K562 (cell line): Measurements from ENCODE around the gene IFFO2. TPM values are rescaled to one million over a fixed set of nuclear protein-coding genes. Genes with fewer than 3 reads are reported as not detected.

Experiments
- CREB1 ChIP-seq, 2 experiments: sonication (generic) in 1 of 2; formaldehyde crosslinking in 1 of 2; IDR thresholded peaks; 2 replicates each; pipeline versions ENCODE4 v1.6.1 to v1.8.0; 2012 to 2022; ENCODE audit warnings: inconsistent platforms in 1 of 2, mild to moderate bottlenecking in 1 of 2, missing genetic modification reagents in 1 of 2, moderate library complexity in 1 of 2
- E2F6 ChIP-seq, 2 experiments: IDR thresholded peaks; 2 replicates each; pipeline ENCODE4 v1.6.1; 2011; ENCODE audit warnings: borderline replicate concordance in 1 of 2, control low read depth in 1 of 2, low read depth in 1 of 2, low read length in 1 of 2, mild to moderate bottlenecking in 1 of 2, mixed read lengths in 1 of 2, moderate library complexity in 1 of 2; ENCODE audit not compliant: insufficient read depth in 1 of 2, insufficient read length in 1 of 2, poor library complexity in 1 of 2, severe bottlenecking in 1 of 2; ENCODE audit errors: extremely low read depth in 1 of 2
- ELF4 ChIP-seq: fragments of 450-650 bp; formaldehyde crosslinking; IDR thresholded peaks from 2 replicates; pipeline ENCODE4 v1.4.0; 2022; ENCODE audit warnings: missing genetic modification characterization
- EP400 ChIP-seq: fragments of 450-650 bp; IDR thresholded peaks from 2 replicates; pipeline ENCODE4 v1.6.1; 2017; ENCODE audit warnings: antibody characterized with exemption, mild to moderate bottlenecking, moderate library complexity
- ESRRA ChIP-seq: fragments of 450-650 bp; IDR thresholded peaks from 2 replicates; pipeline ENCODE4 v1.6.1; 2014; ENCODE audit warnings: low read depth, mild to moderate bottlenecking, moderate library complexity, borderline replicate concordance
- HCFC1 ChIP-seq: IDR thresholded peaks from 2 replicates; pipeline ENCODE4 v1.6.1; 2012; ENCODE audit warnings: low read depth, low read length, improper control_type of control experiment
- HDGF ChIP-seq: fragments of 450-650 bp; IDR thresholded peaks from 2 replicates; pipeline ENCODE4 v1.6.1; 2016
- KAT2B ChIP-seq: IDR thresholded peaks from one replicate; pipeline ENCODE4 v1.6.1; 2012; ENCODE audit warnings: low read depth, mild to moderate bottlenecking, control low read depth, inconsistent platforms, low read length, moderate library complexity
- MTA1 ChIP-seq: fragments of 450-650 bp; IDR thresholded peaks from 2 replicates; pipeline ENCODE4 v1.6.1; 2017; ENCODE audit warnings: borderline replicate concordance
- THRB ChIP-seq: fragments of 450-650 bp; formaldehyde crosslinking; conservative IDR thresholded peaks from 2 replicates; pipeline ENCODE4 v1.4.0; 2022; ENCODE audit warnings: mild to moderate bottlenecking, missing genetic modification characterization
- TRIM24 ChIP-seq, 2 experiments: fragments of 450-650 bp; IDR thresholded peaks; 2 replicates each; pipeline ENCODE4 v1.6.1; 2016
- ZNF444 ChIP-seq: fragments of 250-450 bp; sonication (Bioruptor Pico); IDR thresholded peaks from 2 replicates; pipeline ENCODE4 v1.4.0; 2020; ENCODE audit warnings: mild to moderate bottlenecking, moderate library complexity
- ZNF518B ChIP-seq: fragments of 250-450 bp; sonication (Bioruptor Pico); IDR thresholded peaks from 2 replicates; pipeline ENCODE4 v1.5.0; 2021; ENCODE audit warnings: mild to moderate bottlenecking, moderate library complexity
- polyA plus RNA-seq, 8 experiments: library from polyadenylated mRNA; depleted of rRNA in 4 of 8; stranded (reverse) in 5 of 8; unstranded in 3 of 8; fragments of >200 nt; fragmentation: Nextera tagmentation in 2 of 8; fragmentation: Illumina TruSeq in 1 of 8; extraction: Ambion mirVana in 2 of 8; extraction: Trizol in 1 of 8; gene quantifications; 2 replicates each; pipeline versions ENCODE4 v1.2.1 to v1.2.3, GENCODE V29; 2011 to 2014; ENCODE audit warnings: inconsistent platforms in 1 of 8, missing spikeins in 1 of 8
- total RNA-seq, 7 experiments: library from RNA; depleted of rRNA in 6 of 7; stranded (reverse); fragments of >200 nt in 6 of 7; fragmentation: Illumina TruSeq in 2 of 7; extraction: Trizol in 2 of 7; gene quantifications; 2 replicates each; pipeline versions ENCODE4 v1.2.1 to v1.2.3, GENCODE V29; 2011 to 2021; ENCODE audit warnings: low replicate concordance in 1 of 7

Gene IFFO2
- total and polyA plus RNA-seq, 9 of the 15 experiments (the other 6 are each of a cell fraction or from before 2014, with no cell fraction given): 0.15 to 1.0 (median 0.44) TPM; not detected in 2

GRCh38 chr1:18927654-18928272 is 28.7 kb downstream of the IFFO2 start (continued):
- TF ChIP-seq ZNF518B (CRISPR knock-in tag): no peak
- TF ChIP-seq MTA1: no peak
- TF ChIP-seq TRIM24 (IDR thresholded peaks at IDR 0.05): no peak
- no peak for TF ChIP-seq E2F6 (IDR thresholded peaks at IDR 0.05; ENCODE audit: borderline replicate concordance in 1 of 2, extremely low read depth in 1 of 2, insufficient read depth in 1 of 2, insufficient read length in 1 of 2, low read depth in 1 of 2, low read length in 1 of 2, poor library complexity in 1 of 2, severe bottlenecking in 1 of 2)
- peak; percentile 53; the same call in 1 of the 2 replicates for TF ChIP-seq ESRRA
- TF ChIP-seq EP400: no peak
- no peak for TF ChIP-seq HDGF
- no peak for TF ChIP-seq ZNF444 (CRISPR knock-in tag)
- no peak for TF ChIP-seq KAT2B
- 0 out of 2 replicates have a peak, but pooled peaks have one; percentile 31 for TF ChIP-seq THRB (CRISPR knock-in tag)
- TF ChIP-seq ELF4 (CRISPR knock-in tag): 0 out of 2 replicates have a peak, but pooled peaks have one; percentile 54
- TF ChIP-seq CREB1 (IDR thresholded peaks at IDR 0.05): no peak
- TF ChIP-seq CREB1 (CRISPR knock-in tag; IDR thresholded peaks at IDR 0.05): no peak
- no peak for TF ChIP-seq HCFC1
